Tibial artery (tissue), 4 donors: ENCODE results near the gene CBY1.

ENCODE experiments used
- DNase-seq, 2 donors: peaks; one replicate each; pipeline ENCODE4 v3.0.0-alpha.2; 2019
- H3K27ac ChIP-seq, 2 donors: fragments of 200-600 bp; sonication (generic) in 1 of 2; 1 replicate in 1 of 2; 2 replicates in 1 of 2; pipeline ENCODE4 v1.5.1; 2018 to 2019; ENCODE audit warnings: mild to moderate bottlenecking in 1 of 2
- H3K27me3 ChIP-seq, 2 donors: fragments of 200-600 bp; sonication (generic) in 1 of 2; one replicate each; pipeline versions ENCODE4 v1.5.1 to v1.6.0; 2016 to 2019
- H3K36me3 ChIP-seq, 3 donors: fragments of 200-600 bp; sonication (generic) in 2 of 3; one replicate each; pipeline ENCODE4 v1.5.1; 2016 to 2019; ENCODE audit warnings: mild to moderate bottlenecking in 2 of 3
- H3K4me1 ChIP-seq, 4 donors: fragments of 200-600 bp; sonication (generic) in 2 of 4; 1 replicate in 3 of 4; 2 replicates in 1 of 4; pipeline ENCODE4 v1.5.1; 2016 to 2019
- H3K4me3 ChIP-seq, 2 donors: fragments of 200-600 bp; sonication (generic) in 1 of 2; 1 replicate in 1 of 2; 2 replicates in 1 of 2; pipeline ENCODE4 v1.5.1; 2018 to 2019; ENCODE audit warnings: mild to moderate bottlenecking in 2 of 2
- H3K9me3 ChIP-seq, 3 donors: fragments of 200-600 bp; sonication (generic) in 1 of 3; one replicate each; pipeline ENCODE4 v1.5.1; 2016 to 2019
- intact Hi-C: fragments of 100-400 bp; cut with DNase I; formaldehyde crosslinking; loops from one replicate; pipeline ENCODE4 v1.15.0; 2023; ENCODE audit warnings: low total_unique reads
- TF ChIP-seq, protein P1 (sequence below), 2 experiments: fragments of 200-600 bp in 1 of 2; fragments of 450-650 bp in 1 of 2; IDR thresholded peaks; one replicate each; pipeline ENCODE4 v1.5.1; 2017 to 2019; ENCODE audit warnings: antibody characterized with exemption in 2 of 2, mild to moderate bottlenecking in 1 of 2, moderate library complexity in 1 of 2

CBY1 gene

DNA sequence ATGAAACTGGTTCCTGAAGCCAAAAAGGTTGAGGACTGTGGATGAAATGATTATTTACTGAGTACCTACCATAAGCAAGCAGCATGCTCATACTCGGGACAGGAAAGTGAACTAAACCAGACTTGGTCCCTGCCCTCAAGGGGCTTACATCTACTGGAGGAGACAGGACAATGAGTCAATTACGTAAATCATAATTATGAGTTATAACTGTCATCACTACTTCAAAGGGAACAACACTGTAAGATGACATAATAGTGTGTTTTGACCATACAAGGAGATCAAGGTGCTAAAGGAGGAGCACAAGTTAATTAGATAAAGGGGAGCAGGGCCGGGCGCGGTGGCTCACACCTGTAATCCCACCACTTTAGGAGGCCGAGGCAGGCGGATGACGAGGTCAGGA lies 2.7 kb upstream of the CBY1 start:
- intact Hi-C loops = no loop called here
- Histone ChIP-seq H3K27ac (no peak overlapping the region), H3K4me3 (no peak overlapping the region), H3K4me1 (peaks cover 0 to 20% (median 14%) of the 10 kb centered on the region in 4 donors), H3K9me3 (no peaks in the 10 kb centered on the region), H3K27me3 (no peaks in the 10 kb centered on the region), H3K36me3 (no peaks in the 10 kb centered on the region)
- TF ChIP-seq, protein P1, sequence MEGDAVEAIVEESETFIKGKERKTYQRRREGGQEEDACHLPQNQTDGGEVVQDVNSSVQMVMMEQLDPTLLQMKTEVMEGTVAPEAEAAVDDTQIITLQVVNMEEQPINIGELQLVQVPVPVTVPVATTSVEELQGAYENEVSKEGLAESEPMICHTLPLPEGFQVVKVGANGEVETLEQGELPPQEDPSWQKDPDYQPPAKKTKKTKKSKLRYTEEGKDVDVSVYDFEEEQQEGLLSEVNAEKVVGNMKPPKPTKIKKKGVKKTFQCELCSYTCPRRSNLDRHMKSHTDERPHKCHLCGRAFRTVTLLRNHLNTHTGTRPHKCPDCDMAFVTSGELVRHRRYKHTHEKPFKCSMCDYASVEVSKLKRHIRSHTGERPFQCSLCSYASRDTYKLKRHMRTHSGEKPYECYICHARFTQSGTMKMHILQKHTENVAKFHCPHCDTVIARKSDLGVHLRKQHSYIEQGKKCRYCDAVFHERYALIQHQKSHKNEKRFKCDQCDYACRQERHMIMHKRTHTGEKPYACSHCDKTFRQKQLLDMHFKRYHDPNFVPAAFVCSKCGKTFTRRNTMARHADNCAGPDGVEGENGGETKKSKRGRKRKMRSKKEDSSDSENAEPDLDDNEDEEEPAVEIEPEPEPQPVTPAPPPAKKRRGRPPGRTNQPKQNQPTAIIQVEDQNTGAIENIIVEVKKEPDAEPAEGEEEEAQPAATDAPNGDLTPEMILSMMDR (IDR thresholded peaks at IDR 0.05) = no peak
- no peak for DNase-seq

DNA sequence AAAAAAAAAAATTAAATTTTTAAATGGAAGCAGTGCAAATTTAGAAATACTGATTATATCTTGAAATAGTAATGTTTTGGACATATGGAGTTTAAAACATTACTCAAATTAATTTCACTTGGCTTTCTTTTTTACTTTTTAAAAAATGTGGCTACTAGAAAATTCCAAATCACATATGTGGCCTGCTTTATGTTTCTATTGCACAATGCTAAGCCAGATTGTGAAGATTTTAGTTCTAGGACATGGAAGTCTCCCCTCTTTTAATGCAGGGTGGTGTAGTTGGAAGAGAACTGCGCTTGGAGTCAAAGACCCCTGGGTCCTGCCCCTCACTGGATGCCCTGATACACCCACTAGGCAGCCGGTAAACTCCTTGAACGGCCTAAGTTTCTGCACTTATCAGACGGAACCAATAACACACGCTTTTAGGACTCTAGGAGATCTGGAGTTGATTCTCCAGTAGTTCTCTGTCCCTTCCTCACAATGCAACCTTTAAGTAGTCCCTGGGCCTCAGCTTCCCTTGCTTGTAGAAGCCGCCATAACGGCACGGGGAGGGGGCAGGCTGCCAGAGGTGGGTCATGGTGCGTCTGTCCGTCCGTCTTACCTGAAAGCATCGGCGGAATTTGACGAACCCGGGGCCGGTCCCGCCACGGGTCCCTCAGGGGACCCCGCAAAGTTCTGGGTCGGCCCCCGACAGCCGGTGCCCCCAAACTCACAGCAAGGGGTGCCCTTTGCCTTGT lies 751 bp upstream of the CBY1 start:
- Histone ChIP-seq H3K27ac (peak overlapping the region; percentile 81 to 85), H3K36me3 (no peaks in the 10 kb centered on the region), H3K4me3 (peak overlapping the region; percentile 76 to 78), H3K4me1 (peaks cover 0 to 22% (median 14%) of the 10 kb centered on the region in 4 donors), H3K9me3 (no peaks in the 10 kb centered on the region), H3K27me3 (no peaks in the 10 kb centered on the region)
- DNase-seq = no peak
- intact Hi-C loops = no loop called here
- TF ChIP-seq, protein P1 (IDR thresholded peaks at IDR 0.05) = no peak

DNA sequence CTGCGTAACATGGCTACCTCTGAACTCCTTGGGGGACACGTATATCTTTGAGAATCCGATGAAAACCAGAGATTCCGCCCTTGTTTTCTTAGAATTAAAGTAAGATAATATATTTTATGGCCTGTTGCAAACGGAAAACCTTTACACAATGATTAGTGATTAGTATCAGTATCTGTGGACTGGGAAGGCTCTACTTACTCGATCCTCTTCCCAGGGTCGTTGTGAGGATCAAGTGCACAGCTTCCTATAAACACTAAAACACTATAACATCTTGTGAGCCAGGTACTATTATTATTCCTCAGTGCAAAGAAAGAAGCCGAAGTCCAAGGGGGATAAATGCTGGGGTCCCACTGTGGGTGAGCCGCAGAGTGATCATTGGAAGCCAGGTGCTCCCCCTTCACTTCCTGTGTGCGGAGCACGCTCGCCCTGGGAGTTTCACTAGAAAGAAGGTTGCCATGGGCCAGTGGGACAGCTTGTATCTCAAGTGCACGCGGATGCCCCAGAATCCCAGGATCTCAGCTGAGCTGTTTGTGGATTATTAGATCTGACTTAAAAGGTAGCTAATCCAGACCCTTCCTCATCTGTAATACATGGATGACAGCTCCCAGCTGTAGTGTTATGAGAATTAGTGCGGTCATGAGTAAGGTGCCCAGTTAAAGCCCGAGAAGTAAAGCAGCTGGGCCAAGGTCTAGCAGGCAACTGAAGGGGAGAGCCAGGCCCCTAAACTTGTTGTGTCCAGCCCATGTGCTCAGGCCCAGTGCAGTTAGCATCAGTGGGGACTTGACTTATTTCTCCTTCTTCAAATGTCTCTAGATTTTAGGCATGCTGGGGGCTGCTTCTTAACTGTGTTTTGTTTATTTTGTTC lies 839 bp downstream of the CBY1 start:
- Histone ChIP-seq H3K4me1 (peaks cover 0 to 22% (median 14%) of the 10 kb centered on the region in 4 donors), H3K27me3 (no peaks in the 10 kb centered on the region), H3K36me3 (peaks cover 0 to 13% (median 6%) of the 10 kb centered on the region in 3 donors), H3K9me3 (no peaks in the 10 kb centered on the region), H3K4me3 (peak overlapping the region; percentile 76 to 78), H3K27ac (peak overlapping the region; percentile 81 to 85)
- no peak for DNase-seq
- TF ChIP-seq, protein P1 (IDR thresholded peaks at IDR 0.05) = no peak
- intact Hi-C loops = no loop called here

DNA sequence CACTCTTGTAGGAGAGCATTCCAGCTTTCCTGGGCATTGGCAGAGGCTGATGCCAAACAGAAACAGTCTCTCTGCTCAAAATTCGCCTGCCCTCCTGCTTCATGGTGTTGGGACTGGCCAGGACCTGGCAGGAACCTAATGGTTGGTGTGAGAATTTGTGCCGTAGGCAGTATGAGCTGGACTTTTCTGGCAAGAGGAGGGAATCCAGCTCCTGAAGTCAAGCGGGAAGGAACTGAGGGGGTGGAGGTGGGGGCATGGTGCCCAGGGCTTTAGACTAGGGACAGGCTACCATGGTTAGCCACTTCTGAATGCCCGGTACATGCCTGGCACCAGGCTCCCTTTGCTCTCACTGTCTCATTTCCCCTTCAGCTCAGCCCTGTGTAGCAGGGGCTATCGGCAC lies 18.4 kb downstream of the CBY1 start:
- Histone ChIP-seq H3K4me3 (no peak overlapping the region), H3K36me3 (peaks cover 14 to 38% (median 29%) of the 10 kb centered on the region in 3 donors), H3K9me3 (no peaks in the 10 kb centered on the region), H3K27me3 (no peaks in the 10 kb centered on the region), H3K27ac (no peak overlapping the region), H3K4me1 (peaks cover 0 to 4% (median 2%) of the 10 kb centered on the region in 4 donors)
- DNase-seq = peak in 1 of 2 donors; percentile 70
- intact Hi-C loops = no loop called here
- TF ChIP-seq, protein P1 (IDR thresholded peaks at IDR 0.05) = no peak

DNA sequence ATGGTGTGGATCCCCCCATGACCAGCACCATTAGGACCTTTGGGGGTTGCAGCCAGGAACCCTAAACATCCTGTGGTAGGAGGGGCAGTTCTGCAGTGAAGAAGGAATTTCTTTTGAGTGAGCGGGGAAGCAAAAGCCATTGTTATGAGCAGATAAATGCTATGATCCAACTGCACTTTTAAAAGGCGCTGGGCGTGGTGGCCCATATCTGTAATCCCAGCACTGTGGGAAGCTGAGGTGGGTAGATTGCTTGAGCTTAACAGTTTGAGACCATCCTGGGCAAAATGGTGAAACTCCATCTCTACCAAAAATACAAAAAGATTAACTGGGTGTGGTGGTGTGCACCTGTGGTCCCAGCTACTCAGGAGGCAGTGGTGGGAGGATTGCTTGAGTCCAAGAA lies 19.4 kb downstream of the CBY1 start:
- intact Hi-C loops = no loop called here

More for the DNA sequence above, 19.4 kb downstream of the CBY1 start:
- H3K27me3 ChIP-seq = no peaks in the 10 kb centered on the region
- H3K27ac ChIP-seq = no peak overlapping the region
- H3K4me1 ChIP-seq = peaks cover 0 to 4% (median 2%) of the 10 kb centered on the region in 4 donors
- H3K4me3 ChIP-seq = no peak overlapping the region
- no peaks in the 10 kb centered on the region for H3K9me3 ChIP-seq
- TF ChIP-seq, protein P1 (IDR thresholded peaks at IDR 0.05) = no peak
- peaks cover 12 to 33% (median 26%) of the 10 kb centered on the region in 3 donors for H3K36me3 ChIP-seq
- no peak for DNase-seq
